SK-N-SH (cell line): ENCODE results near the gene RGS17.

Experiments
- CTCF ChIP-seq: fragments of 200-600 bp; sonication (generic); IDR thresholded peaks from 2 replicates; pipeline ENCODE4 v1.6.1; 2017; ENCODE audit warnings: antibody characterized with exemption, mild to moderate bottlenecking, moderate library complexity
- EP300 ChIP-seq, 2 experiments: IDR thresholded peaks; 2 replicates each; pipeline versions ENCODE4 v1.4.0 to v1.6.1; 2012; ENCODE audit warnings: borderline replicate concordance in 1 of 2, low read depth in 1 of 2, low read length in 1 of 2
- EZH2phosphoT487 ChIP-seq: fragments of 200-600 bp; sonication (generic); IDR thresholded peaks from 2 replicates; pipeline ENCODE4 v1.6.1; 2017; ENCODE audit warnings: low read depth, mixed run types, mild to moderate bottlenecking, antibody characterized with exemption, moderate library complexity, borderline replicate concordance
- GABPA ChIP-seq: IDR thresholded peaks from 2 replicates; pipeline ENCODE4 v1.4.0; 2012; ENCODE audit warnings: low read depth, mild to moderate bottlenecking
- JUND ChIP-seq: IDR thresholded peaks from 2 replicates; pipeline ENCODE4 v1.4.0; 2012
- RAD21 ChIP-seq: IDR thresholded peaks from 2 replicates; pipeline ENCODE4 v1.6.1; 2012; ENCODE audit warnings: mild to moderate bottlenecking, low read length
- RFX5 ChIP-seq: IDR thresholded peaks from 2 replicates; pipeline ENCODE4 v1.6.1; 2012; ENCODE audit warnings: mild to moderate bottlenecking, improper control_type of control experiment, low read length
- RXRA ChIP-seq: IDR thresholded peaks from 2 replicates; pipeline ENCODE4 v1.4.0; 2012; ENCODE audit warnings: low read depth, mild to moderate bottlenecking, borderline replicate concordance
- SIN3A ChIP-seq: IDR thresholded peaks from 2 replicates; pipeline ENCODE4 v1.6.1; 2012; ENCODE audit warnings: low read depth, mild to moderate bottlenecking, low read length, moderate library complexity, borderline replicate concordance
- TAF1 ChIP-seq: IDR thresholded peaks from 2 replicates; pipeline ENCODE4 v1.6.1; 2012; ENCODE audit warnings: low read depth, mild to moderate bottlenecking, low read length, moderate library complexity, borderline replicate concordance
- USF2 ChIP-seq: fragments of 150-350 bp; IDR thresholded peaks from 2 replicates; pipeline ENCODE4 v1.6.1; 2017; ENCODE audit warnings: antibody characterized with exemption, low read length, low read depth, borderline replicate concordance
- YY1 ChIP-seq: IDR thresholded peaks from 2 replicates; pipeline ENCODE4 v1.4.0; 2012; ENCODE audit warnings: low read depth, mild to moderate bottlenecking
- TF ChIP-seq, protein P1 (sequence below): fragments of 150-350 bp; IDR thresholded peaks from 2 replicates; pipeline ENCODE4 v1.6.1; 2016; ENCODE audit warnings: mild to moderate bottlenecking, low read depth, low read length

GRCh38 chr6:153031335-153031955, 99.6 kb downstream of the RGS17 start:
- TF ChIP-seq JUND (no peak), USF2 (no peak), RAD21 (no peak), CTCF (no peak), RXRA (no peak), EZH2phosphoT487 (no peak), GABPA (no peak), SIN3A (no peak), YY1 (no peak), TAF1 (no peak), EP300 (IDR thresholded peaks at IDR 0.05; ENCODE audit: borderline replicate concordance in 1 of 2, low read depth in 1 of 2, low read length in 1 of 2) (no peak), RFX5 (no peak)
- TF ChIP-seq, protein P1, sequence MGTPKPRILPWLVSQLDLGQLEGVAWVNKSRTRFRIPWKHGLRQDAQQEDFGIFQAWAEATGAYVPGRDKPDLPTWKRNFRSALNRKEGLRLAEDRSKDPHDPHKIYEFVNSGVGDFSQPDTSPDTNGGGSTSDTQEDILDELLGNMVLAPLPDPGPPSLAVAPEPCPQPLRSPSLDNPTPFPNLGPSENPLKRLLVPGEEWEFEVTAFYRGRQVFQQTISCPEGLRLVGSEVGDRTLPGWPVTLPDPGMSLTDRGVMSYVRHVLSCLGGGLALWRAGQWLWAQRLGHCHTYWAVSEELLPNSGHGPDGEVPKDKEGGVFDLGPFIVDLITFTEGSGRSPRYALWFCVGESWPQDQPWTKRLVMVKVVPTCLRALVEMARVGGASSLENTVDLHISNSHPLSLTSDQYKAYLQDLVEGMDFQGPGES: no peak
